Measurements from ENCODE around the gene TUBB2B. TPM values are rescaled to one million over a fixed set of nuclear protein-coding genes. Genes with fewer than 3 reads are reported as not detected.

Gene TUBB2B
- total RNA-seq: 1 to 10 TPM; 2.2 to 2.4 TPM

GRCh38 chr6:3227363-3228045 is at the start of gene TUBB2B:
Gene TUBB2B, minus strand, starts transcription at chr6:3227653. Its CDS starts 110 bp downstream, at chr6:3227543.
- TF ChIP-seq, protein P1, sequence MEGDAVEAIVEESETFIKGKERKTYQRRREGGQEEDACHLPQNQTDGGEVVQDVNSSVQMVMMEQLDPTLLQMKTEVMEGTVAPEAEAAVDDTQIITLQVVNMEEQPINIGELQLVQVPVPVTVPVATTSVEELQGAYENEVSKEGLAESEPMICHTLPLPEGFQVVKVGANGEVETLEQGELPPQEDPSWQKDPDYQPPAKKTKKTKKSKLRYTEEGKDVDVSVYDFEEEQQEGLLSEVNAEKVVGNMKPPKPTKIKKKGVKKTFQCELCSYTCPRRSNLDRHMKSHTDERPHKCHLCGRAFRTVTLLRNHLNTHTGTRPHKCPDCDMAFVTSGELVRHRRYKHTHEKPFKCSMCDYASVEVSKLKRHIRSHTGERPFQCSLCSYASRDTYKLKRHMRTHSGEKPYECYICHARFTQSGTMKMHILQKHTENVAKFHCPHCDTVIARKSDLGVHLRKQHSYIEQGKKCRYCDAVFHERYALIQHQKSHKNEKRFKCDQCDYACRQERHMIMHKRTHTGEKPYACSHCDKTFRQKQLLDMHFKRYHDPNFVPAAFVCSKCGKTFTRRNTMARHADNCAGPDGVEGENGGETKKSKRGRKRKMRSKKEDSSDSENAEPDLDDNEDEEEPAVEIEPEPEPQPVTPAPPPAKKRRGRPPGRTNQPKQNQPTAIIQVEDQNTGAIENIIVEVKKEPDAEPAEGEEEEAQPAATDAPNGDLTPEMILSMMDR (IDR thresholded peaks at IDR 0.05): no peak
- no peaks in the 10 kb centered on the region for H3K36me3 ChIP-seq
- peaks cover 0 to 51% of the 10 kb centered on the region in 2 donors for H3K4me1 ChIP-seq
- H3K27ac ChIP-seq: no peak within 1 kb of the TSS
- peak within 1 kb of the TSS; percentile 20 to 51 for H3K4me3 ChIP-seq
- no peaks in the 10 kb centered on the region for H3K9me3 ChIP-seq
- peaks cover 14 to 28% of the 10 kb centered on the region in 2 donors for H3K27me3 ChIP-seq
- no peak for DNase-seq (ENCODE audit: low spot score)

DNA sequence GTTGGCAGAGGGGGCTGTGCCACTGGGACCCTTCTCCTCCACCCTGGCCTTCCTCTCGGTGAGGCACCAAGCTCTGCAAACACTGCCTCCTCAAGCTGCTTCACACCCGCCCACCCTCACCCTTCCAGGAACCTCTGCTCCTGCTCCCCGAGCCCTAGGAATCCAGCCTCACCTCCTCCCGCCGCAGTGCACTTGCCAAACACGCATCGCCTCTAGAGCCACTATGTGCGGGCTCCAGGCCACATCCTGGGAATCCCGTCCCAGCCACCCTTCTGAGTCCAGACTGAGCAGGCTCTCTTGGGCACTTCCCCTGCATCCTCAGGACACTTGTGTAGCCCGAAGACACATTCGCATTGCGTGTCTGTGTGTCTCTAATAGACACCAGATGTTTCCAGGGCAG is 49.8 kb upstream of the TUBB2B start:
- Histone ChIP-seq H3K4me1 (peaks cover 0 to 14% of the 10 kb centered on the region in 2 donors), H3K36me3 (no peaks in the 10 kb centered on the region), H3K27me3 (no peaks in the 10 kb centered on the region), H3K27ac (no peak overlapping the region), H3K4me3 (no peak overlapping the region), H3K9me3 (no peaks in the 10 kb centered on the region)
- no peak for DNase-seq (ENCODE audit: low spot score)
- TF ChIP-seq, protein P1 (IDR thresholded peaks at IDR 0.05): no peak

DNA sequence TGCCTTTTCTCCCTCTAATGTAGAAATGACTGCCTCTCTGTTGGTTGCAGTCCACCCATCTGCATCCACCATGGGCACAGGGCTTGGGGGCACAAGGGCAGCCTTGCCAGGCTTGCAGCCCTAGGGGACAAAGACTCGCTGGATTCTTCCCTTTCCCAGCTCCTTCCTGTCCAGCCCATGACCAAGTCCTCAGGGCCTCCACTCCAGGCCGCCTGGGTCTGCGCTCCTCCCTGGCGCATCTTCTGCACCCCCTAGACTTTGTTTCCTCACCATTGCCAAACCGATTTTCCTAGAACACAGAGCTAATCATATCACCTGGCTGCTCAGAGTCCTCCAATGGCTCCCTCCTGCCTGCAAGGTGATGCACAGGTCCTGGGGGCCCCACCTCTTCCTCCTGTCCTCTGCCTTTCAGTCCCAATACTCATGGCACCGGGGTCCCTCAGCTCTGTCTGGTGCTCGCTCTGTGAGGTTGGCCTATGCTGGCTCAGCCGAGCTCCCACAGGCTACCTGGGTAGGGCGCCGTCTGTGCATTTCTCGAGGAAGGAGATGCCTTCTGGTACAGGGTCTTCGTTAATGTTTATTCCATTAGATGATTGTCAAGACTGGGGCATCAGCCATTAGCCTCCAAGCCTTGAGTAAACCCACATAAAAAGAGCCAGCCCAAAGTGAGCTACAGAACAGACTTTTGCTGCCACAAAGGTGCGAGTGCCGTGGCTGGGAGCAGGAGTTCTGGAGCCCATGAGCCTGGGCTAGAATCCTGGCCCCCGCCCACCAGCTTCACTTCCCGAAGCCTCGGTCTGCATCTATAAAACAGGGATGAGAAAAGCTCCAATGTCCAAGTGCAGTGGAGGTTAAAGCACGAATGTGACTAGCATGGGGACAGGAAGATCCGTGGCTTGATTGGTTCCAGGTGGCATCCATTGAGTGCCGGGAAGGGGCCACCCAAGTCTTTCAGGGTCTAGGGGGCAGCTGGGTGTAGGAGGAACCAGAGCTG is 49.0 kb upstream of the TUBB2B start:
- H3K4me1 ChIP-seq: peaks cover 0 to 6% of the 10 kb centered on the region in 2 donors
- H3K4me3 ChIP-seq: no peak overlapping the region
- no peaks in the 10 kb centered on the region for H3K9me3 ChIP-seq
- TF ChIP-seq, protein P1 (IDR thresholded peaks at IDR 0.05): no peak
- peaks cover 6% of the 10 kb centered on the region for H3K36me3 ChIP-seq
- no peak overlapping the region for H3K27ac ChIP-seq
- H3K27me3 ChIP-seq: no peaks in the 10 kb centered on the region
- no peak for DNase-seq (ENCODE audit: low spot score)

- peaks cover 13% of the 10 kb centered on the region for H3K36me3 ChIP-seq
- no peaks in the 10 kb centered on the region for H3K9me3 ChIP-seq
- H3K27ac ChIP-seq: no peak overlapping the region
- H3K4me3 ChIP-seq: no peak overlapping the region
- H3K4me1 ChIP-seq: no peaks in the 10 kb centered on the region
- H3K27me3 ChIP-seq: no peaks in the 10 kb centered on the region
- TF ChIP-seq, protein P1 (IDR thresholded peaks at IDR 0.05): no peak
- DNase-seq (ENCODE audit: low spot score): no peak
Observed at GRCh38 chr6:3273707-3274521, 46.5 kb upstream of the TUBB2B start.

DNA sequence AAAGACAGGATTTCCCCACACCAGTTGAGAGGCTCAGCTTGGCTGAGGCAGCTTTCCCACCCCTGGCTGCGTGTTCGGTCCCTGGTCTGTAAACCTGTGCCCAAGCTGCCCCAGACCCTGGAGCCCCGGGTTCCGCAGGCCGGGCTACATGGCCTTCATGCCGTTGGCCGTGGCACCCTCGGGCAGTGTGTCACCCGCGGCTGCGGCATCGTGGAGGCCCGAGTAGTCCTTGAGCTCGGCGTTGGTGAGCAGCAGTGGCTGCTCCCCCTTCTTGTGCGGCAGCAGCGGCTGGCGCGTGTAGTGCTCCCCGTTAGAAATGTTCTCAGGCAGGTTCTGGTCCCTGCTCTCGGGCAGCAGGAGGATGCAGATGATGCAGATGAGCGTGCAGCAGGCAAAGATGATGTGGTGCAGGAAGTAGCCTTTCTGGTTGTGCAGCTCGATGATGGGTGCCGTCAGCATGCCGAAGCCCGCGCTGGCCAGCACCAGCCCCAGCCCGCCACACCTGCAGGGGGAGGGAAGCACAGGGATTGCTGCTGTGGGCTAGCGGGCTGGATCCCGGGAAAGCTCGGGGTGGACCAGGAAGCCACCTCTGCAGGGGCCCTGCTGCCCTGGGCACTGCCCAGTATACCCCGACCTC is 45.6 kb upstream of the TUBB2B start:
- TF ChIP-seq, protein P1 (IDR thresholded peaks at IDR 0.05): no peak
- no peaks in the 10 kb centered on the region for H3K4me1 ChIP-seq
- no peak overlapping the region for H3K27ac ChIP-seq
- DNase-seq (ENCODE audit: low spot score): no peak
- no peak overlapping the region for H3K4me3 ChIP-seq
- H3K27me3 ChIP-seq: no peaks in the 10 kb centered on the region
- no peaks in the 10 kb centered on the region for H3K9me3 ChIP-seq
- H3K36me3 ChIP-seq: peaks cover 13% of the 10 kb centered on the region
